OCI-M2 (cell line): ENCODE data around the gene XIRP2.

Experiments
- DNase-seq: peaks from one replicate; lab custom pipeline; 2025; ENCODE audit not compliant: unreplicated experiment; lab: John Stamatoyannopoulos, UW

Gene XIRP2

GRCh38 chr2:167289651-167290410 is 401.6 kb downstream of the XIRP2 start:
- no peak for DNase-seq

- DNase-seq: no peak
Measured at GRCh38 chr2:167292430-167293171, 404.3 kb downstream of the XIRP2 start, which contains the start of gene B3GALT1. TSS of gene B3GALT1 (plus strand) at chr2:167293001.

GRCh38 chr2:167293172-167293781 is 405.0 kb downstream of the XIRP2 start:
- DNase-seq: no peak

GRCh38 chr2:167293943-167294775 is 405.9 kb downstream of the XIRP2 start:
- no peak for DNase-seq

- DNase-seq: no peak
Measured at GRCh38 chr2:167294776-167295140, 406.5 kb downstream of the XIRP2 start.

GRCh38 chr2:167297292-167297691 is 409.0 kb downstream of the XIRP2 start:
- no peak for DNase-seq

- DNase-seq: no peak
Measured at GRCh38 chr2:167298017-167298416, 409.7 kb downstream of the XIRP2 start.
